ENCODE measurements around the gene SEC24D.

Gene SEC24D

DNA sequence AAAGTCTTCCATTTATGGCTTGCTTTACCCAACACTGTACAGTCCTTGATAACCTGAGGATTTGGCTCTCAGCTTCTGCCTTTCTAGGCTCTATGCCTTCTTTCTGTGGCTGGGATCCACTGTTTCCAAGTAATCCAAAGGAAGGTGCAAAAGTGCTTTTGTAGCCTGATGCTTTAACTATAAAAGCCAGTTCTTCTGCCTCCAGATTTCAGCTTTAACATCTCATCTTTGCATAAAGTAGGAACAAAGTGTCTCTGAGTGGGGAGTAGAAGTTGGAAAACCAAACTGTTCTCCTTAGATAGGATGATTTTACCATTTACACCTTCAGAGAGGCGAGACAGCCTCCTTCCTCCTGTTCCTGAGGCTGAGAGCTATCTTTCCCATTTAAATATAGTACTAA, 11.1 kb upstream of the SEC24D start:
- H3K27me3 ChIP-seq (ENCODE audit: control insufficient read depth in 5 of 5, insufficient read depth in 4 of 5, low read length in 5 of 5), result no peaks in the 10 kb centered on the region
- H3K9me3 ChIP-seq (ENCODE audit: control insufficient read depth in 5 of 5, low read length in 5 of 5), result no peaks in the 10 kb centered on the region
- no peaks in the 10 kb centered on the region for H3K36me3 ChIP-seq (ENCODE audit: control insufficient read depth in 5 of 5, insufficient read depth in 5 of 5, low read length in 5 of 5)
- H3K4me3 ChIP-seq (ENCODE audit: low read depth in 1 of 5, low read length in 5 of 5), result no peak overlapping the region
- H3K4me1 ChIP-seq (ENCODE audit: control insufficient read depth in 5 of 5, insufficient read depth in 5 of 5, low read length in 5 of 5), result peaks cover 0 to 9% (median 0%) of the 10 kb centered on the region in 5 donors
- H3K9ac ChIP-seq (ENCODE audit: low read length in 5 of 5), result no peak overlapping the region
- H3K27ac ChIP-seq (ENCODE audit: low read depth, low read length), result no peak overlapping the region

DNA sequence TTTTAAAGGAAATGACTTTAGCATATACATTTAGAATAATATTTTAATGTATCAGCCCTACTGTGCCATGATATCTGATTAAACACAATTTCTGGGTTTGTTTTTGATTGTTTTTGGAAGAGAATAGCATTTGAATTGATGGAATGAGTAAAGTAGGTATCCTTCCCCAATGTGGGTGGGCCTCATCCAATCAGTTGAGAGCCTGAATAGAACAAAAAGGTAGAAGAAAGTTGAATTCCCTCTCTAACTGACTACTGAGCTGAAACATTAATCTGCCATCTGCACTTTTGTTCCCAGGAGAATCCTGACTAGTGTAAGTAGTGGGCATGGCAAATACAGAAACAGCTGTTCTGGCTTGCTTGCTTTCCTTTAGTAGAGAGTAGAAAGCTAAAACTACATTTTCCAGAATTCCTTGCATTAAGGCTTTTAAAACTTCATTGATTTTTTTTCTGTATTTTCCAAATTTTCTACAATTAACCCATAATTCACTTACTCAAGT, 9.7 kb upstream of the SEC24D start:
- no peaks in the 10 kb centered on the region for H3K9me3 ChIP-seq (ENCODE audit: control insufficient read depth in 5 of 5, low read length in 5 of 5)
- H3K36me3 ChIP-seq (ENCODE audit: control insufficient read depth in 5 of 5, insufficient read depth in 5 of 5, low read length in 5 of 5), result no peaks in the 10 kb centered on the region
- no peak overlapping the region for H3K27ac ChIP-seq (ENCODE audit: low read depth, low read length)
- H3K9ac ChIP-seq (ENCODE audit: low read length in 5 of 5), result no peak overlapping the region
- no peak overlapping the region for H3K4me3 ChIP-seq (ENCODE audit: low read depth in 1 of 5, low read length in 5 of 5)
- H3K27me3 ChIP-seq (ENCODE audit: control insufficient read depth in 5 of 5, insufficient read depth in 4 of 5, low read length in 5 of 5), result no peaks in the 10 kb centered on the region
- H3K4me1 ChIP-seq (ENCODE audit: control insufficient read depth in 5 of 5, insufficient read depth in 5 of 5, low read length in 5 of 5), result peaks cover 0 to 4% (median 0%) of the 10 kb centered on the region in 5 donors

DNA sequence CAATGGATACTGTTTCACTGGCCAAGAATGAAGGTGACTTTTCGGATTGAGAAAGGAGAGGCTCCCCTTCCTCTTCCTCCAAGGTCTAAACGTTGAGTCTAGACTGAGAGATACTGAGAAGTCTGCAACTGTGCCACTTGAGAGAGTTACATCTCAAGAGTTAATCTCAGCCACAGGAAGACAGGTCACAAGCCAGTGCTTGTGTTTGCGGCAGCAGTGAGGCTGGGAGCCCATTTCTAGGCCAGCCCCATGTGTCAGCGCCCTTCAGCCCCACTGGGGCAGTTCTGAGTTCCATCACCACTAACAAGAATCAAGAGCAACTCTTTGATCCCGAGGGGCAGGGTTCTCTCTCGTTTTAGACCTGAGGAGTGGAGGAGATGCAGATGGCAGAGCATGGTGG, 7.3 kb upstream of the SEC24D start:
- H3K9ac ChIP-seq (ENCODE audit: low read length in 5 of 5), result no peak overlapping the region
- H3K27ac ChIP-seq (ENCODE audit: low read depth, low read length), result no peak overlapping the region
- no peaks in the 10 kb centered on the region for H3K27me3 ChIP-seq (ENCODE audit: control insufficient read depth in 5 of 5, insufficient read depth in 4 of 5, low read length in 5 of 5)

DNA sequence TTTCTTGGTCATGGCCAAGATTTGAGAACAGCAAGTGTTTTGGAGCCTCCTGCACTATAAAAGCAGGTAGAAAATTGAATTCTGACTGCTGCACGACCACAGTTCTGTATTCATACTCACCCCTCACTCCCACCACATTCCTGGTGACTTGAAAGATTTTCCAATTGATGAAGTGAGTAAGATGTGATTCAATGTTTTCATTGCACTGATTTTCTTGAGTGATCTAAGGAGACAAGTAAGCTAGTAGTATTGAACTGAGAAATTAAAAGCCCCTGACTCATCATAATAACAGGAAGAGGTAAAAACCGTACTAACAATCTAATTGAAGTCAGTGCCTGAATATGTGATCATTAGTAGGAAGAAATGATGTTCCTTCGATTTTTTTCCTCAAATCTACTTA, 6.1 kb upstream of the SEC24D start:
- Histone ChIP-seq H3K9me3 (ENCODE audit: control insufficient read depth in 5 of 5, low read length in 5 of 5) (no peaks in the 10 kb centered on the region), H3K27ac (ENCODE audit: low read depth, low read length) (no peak overlapping the region), H3K4me3 (ENCODE audit: low read depth in 1 of 5, low read length in 5 of 5) (no peak overlapping the region), H3K27me3 (ENCODE audit: control insufficient read depth in 5 of 5, insufficient read depth in 4 of 5, low read length in 5 of 5) (no peaks in the 10 kb centered on the region), H3K9ac (ENCODE audit: low read length in 5 of 5) (no peak overlapping the region), H3K4me1 (ENCODE audit: control insufficient read depth in 5 of 5, insufficient read depth in 5 of 5, low read length in 5 of 5) (no peaks in the 10 kb centered on the region), H3K36me3 (ENCODE audit: control insufficient read depth in 5 of 5, insufficient read depth in 5 of 5, low read length in 5 of 5) (no peaks in the 10 kb centered on the region)

More for the DNA sequence above, 7.3 kb upstream of the SEC24D start:
- Histone ChIP-seq H3K9me3 (ENCODE audit: control insufficient read depth in 5 of 5, low read length in 5 of 5) (no peaks in the 10 kb centered on the region), H3K36me3 (ENCODE audit: control insufficient read depth in 5 of 5, insufficient read depth in 5 of 5, low read length in 5 of 5) (no peaks in the 10 kb centered on the region), H3K4me1 (ENCODE audit: control insufficient read depth in 5 of 5, insufficient read depth in 5 of 5, low read length in 5 of 5) (no peaks in the 10 kb centered on the region), H3K4me3 (ENCODE audit: low read depth in 1 of 5, low read length in 5 of 5) (no peak overlapping the region)

DNA sequence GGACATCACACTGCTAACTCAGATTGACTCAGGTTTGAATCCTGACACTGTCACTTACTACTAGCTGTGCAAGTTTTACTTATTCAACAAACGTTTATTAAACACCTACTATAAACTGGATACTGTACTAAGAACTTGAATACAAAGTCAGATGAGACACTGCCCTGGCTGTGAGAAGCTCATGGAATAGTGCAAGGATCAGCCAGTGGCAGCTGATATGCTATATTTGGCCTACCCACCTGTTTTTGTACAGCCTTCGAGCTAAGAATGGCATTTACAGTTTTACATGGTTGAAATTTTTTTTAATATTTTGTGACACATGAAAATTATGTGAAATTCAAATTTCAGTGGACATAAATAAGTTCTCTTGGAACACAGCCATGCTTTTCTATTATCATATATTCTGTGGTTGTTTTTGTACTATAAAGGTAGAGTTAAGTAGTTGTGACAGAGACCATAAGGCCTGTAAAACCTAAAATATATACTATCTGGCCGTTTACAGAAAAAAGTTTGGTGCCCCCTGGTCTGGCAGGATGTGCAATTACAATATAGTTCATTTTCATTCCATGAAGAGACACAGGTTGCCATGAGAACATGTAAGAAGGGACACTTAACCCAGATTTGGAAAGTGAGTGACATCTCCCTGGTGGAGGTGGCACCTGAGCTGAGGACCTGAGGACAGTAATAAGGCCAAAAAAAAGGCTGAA, 3.4 kb upstream of the SEC24D start:
- Histone ChIP-seq H3K36me3 (ENCODE audit: control insufficient read depth in 5 of 5, insufficient read depth in 5 of 5, low read length in 5 of 5) (no peaks in the 10 kb centered on the region), H3K9me3 (ENCODE audit: control insufficient read depth in 5 of 5, low read length in 5 of 5) (no peaks in the 10 kb centered on the region), H3K4me3 (ENCODE audit: low read depth in 1 of 5, low read length in 5 of 5) (no peak overlapping the region), H3K9ac (ENCODE audit: low read length in 5 of 5) (no peak overlapping the region), H3K27ac (ENCODE audit: low read depth, low read length) (no peak overlapping the region), H3K4me1 (ENCODE audit: control insufficient read depth in 5 of 5, insufficient read depth in 5 of 5, low read length in 5 of 5) (peaks cover 3 to 16% (median 16%) of the 10 kb centered on the region in 5 donors), H3K27me3 (ENCODE audit: control insufficient read depth in 5 of 5, insufficient read depth in 4 of 5, low read length in 5 of 5) (no peaks in the 10 kb centered on the region)

DNA sequence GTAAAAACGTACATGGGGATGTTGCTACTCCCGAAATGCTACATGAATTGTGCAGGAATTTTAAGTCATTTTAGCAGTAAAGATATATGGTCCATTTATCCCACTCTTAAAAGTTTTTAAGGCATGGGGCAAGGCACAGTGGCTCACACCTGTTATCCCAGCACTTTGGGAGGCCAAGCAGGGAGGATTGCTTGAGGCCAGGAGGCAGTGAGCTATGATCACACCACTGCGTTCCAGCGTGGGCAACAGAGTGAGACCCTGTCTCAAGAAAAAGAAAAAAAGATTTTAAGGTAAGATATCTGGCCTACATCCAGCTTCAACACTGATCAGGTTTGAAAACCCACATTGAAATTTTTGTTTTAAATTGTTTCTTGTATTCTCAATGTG, 1.2 kb upstream of the SEC24D start:
- H3K36me3 ChIP-seq (ENCODE audit: control insufficient read depth in 5 of 5, insufficient read depth in 5 of 5, low read length in 5 of 5), result peaks cover 11 to 14% (median 13%) of the 10 kb centered on the region in 5 donors
- no peak overlapping the region for H3K27ac ChIP-seq (ENCODE audit: low read depth, low read length)
- H3K4me3 ChIP-seq (ENCODE audit: low read depth in 1 of 5, low read length in 5 of 5), result peak overlapping the region in 1 of 5 donors; percentile 94
- H3K4me1 ChIP-seq (ENCODE audit: control insufficient read depth in 5 of 5, insufficient read depth in 5 of 5, low read length in 5 of 5), result peaks cover 3 to 16% (median 16%) of the 10 kb centered on the region in 5 donors
- H3K9me3 ChIP-seq (ENCODE audit: control insufficient read depth in 5 of 5, low read length in 5 of 5), result no peaks in the 10 kb centered on the region
- H3K27me3 ChIP-seq (ENCODE audit: control insufficient read depth in 5 of 5, insufficient read depth in 4 of 5, low read length in 5 of 5), result no peaks in the 10 kb centered on the region
- H3K9ac ChIP-seq (ENCODE audit: low read length in 5 of 5), result peak overlapping the region in 1 of 5 donors; percentile 70

DNA sequence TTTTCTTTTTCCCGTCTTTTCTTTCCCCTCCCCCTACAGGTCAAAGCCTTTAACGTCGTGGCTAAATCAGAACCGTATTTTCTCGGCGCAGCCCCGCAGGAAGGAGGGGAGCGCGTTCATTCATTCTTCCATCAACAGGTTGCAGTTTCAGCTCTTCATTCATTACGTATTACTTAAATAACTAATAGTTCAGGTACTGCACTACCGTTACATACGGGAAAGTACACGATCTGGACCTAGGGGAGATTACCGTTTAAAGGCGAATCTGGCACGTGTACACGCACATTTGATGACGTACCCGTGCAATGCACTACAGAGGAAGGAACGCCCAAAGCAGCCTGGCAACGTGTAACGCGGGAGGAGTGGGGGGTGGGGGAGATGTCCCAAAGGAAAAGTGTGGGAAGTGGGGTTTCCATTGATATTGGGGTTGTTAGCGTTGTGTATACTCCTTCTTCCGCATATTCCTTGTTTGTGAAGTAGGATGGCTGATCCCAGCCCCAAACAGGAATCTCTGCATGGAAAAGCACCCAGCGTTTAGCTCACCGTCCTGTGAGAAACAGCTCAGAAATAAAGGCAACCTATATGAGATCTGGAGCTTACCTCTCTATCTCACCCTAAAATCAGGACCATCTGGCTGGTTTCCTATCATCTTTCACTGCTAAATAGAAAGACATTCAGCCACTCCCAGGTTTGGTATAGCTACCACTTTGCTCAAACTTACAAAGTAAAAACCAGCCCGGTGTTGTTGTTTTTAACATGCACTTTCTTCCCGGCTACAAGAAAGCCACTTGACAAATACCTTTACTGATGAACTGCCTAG, 585 bp upstream of the SEC24D start:
- Histone ChIP-seq H3K9ac (ENCODE audit: low read length in 5 of 5) (peak overlapping the region; percentile 50 to 96 (median 70)), H3K27ac (ENCODE audit: low read depth, low read length) (peak overlapping the region; percentile 92), H3K9me3 (ENCODE audit: control insufficient read depth in 5 of 5, low read length in 5 of 5) (no peaks in the 10 kb centered on the region), H3K4me3 (ENCODE audit: low read depth in 1 of 5, low read length in 5 of 5) (peak overlapping the region; percentile 71 to 94 (median 91)), H3K4me1 (ENCODE audit: control insufficient read depth in 5 of 5, insufficient read depth in 5 of 5, low read length in 5 of 5) (peaks cover 3 to 16% (median 16%) of the 10 kb centered on the region in 5 donors), H3K36me3 (ENCODE audit: control insufficient read depth in 5 of 5, insufficient read depth in 5 of 5, low read length in 5 of 5) (peaks cover 13 to 20% (median 17%) of the 10 kb centered on the region in 5 donors), H3K27me3 (ENCODE audit: control insufficient read depth in 5 of 5, insufficient read depth in 4 of 5, low read length in 5 of 5) (no peaks in the 10 kb centered on the region)

DNA sequence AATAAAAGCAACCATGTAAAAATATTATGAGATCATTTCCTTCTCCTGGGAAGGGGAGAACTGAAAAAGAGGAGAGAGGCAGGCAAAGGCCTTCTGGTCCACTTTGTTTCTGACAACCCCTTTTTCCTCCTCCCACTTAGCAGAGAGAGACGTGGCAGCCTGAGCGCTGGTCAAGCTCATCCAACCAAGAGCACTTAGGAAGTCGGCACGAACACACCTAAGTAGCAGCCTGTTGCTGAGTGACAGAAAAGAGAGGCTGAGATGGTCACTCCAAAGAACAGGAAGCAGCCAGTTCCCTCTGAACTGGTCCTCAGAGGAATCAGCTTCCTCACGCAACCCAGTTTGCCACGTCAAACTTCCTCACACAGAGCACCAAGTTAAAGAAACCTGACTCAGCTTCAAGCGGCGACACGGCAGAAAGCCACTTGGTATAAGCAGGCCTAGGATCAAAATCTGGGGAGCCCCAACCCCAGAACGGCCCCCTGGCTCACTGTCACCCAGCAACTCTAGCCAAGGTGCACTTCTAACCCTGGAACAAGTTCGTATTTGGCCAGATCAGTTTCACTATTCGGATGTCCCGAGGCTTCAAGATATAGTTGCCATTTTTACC, 861 bp downstream of the SEC24D start:
- Histone ChIP-seq H3K9ac (ENCODE audit: low read length in 5 of 5) (peak overlapping the region; percentile 79 to 96 (median 88)), H3K9me3 (ENCODE audit: control insufficient read depth in 5 of 5, low read length in 5 of 5) (no peaks in the 10 kb centered on the region), H3K4me1 (ENCODE audit: control insufficient read depth in 5 of 5, insufficient read depth in 5 of 5, low read length in 5 of 5) (peaks cover 3 to 16% (median 16%) of the 10 kb centered on the region in 5 donors), H3K4me3 (ENCODE audit: low read depth in 1 of 5, low read length in 5 of 5) (peak overlapping the region; percentile 71 to 97 (median 92)), H3K36me3 (ENCODE audit: control insufficient read depth in 5 of 5, insufficient read depth in 5 of 5, low read length in 5 of 5) (peaks cover 13 to 26% (median 19%) of the 10 kb centered on the region in 5 donors), H3K27me3 (ENCODE audit: control insufficient read depth in 5 of 5, insufficient read depth in 4 of 5, low read length in 5 of 5) (no peaks in the 10 kb centered on the region), H3K27ac (ENCODE audit: low read depth, low read length) (peak overlapping the region; percentile 92)

DNA sequence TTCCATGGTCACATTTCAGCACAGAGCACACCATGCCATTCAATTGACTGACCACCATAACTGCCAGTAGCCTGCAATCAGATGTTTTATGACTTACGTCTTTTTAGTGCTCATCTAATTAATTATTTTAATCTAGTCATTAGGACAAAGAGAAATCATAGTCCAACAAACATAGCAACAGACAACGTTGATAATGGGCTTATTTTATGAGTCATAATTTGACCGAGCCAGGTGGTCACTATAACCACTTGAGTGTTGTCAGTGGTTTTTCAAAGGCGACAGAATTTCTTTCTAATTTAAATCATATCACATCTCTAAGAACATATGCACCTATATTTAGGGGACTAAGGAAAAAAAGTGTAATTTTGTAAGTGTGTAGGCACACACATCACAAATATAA, 1.9 kb downstream of the SEC24D start:
- Histone ChIP-seq H3K27ac (ENCODE audit: low read depth, low read length) (peak overlapping the region; percentile 92), H3K4me3 (ENCODE audit: low read depth in 1 of 5, low read length in 5 of 5) (no peak overlapping the region), H3K9ac (ENCODE audit: low read length in 5 of 5) (no peak overlapping the region), H3K36me3 (ENCODE audit: control insufficient read depth in 5 of 5, insufficient read depth in 5 of 5, low read length in 5 of 5) (peaks cover 13 to 28% (median 19%) of the 10 kb centered on the region in 5 donors), H3K9me3 (ENCODE audit: control insufficient read depth in 5 of 5, low read length in 5 of 5) (no peaks in the 10 kb centered on the region), H3K4me1 (ENCODE audit: control insufficient read depth in 5 of 5, insufficient read depth in 5 of 5, low read length in 5 of 5) (peaks cover 3 to 16% (median 16%) of the 10 kb centered on the region in 5 donors), H3K27me3 (ENCODE audit: control insufficient read depth in 5 of 5, insufficient read depth in 4 of 5, low read length in 5 of 5) (no peaks in the 10 kb centered on the region)
